ENCODE data around the gene AFF4.

DNA sequence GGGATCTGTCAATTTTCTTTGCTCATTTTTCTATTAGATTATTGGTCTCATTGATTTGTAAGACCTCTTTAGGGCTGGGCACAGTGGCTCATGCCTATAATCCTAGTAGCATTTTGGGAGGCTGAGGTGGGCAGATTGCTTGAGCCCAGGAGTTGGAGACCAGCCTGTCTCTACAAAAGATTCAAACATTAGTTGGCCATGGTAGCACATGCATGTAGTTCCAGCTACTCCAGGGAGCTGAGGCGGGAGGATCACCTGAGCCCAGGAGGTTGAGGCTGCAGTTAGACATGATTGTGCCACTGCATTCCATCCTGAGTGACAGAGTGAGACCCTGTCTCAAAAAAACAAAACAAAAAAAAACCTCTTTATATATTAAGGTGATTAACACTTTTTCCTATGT, 126.6 kb downstream of the AFF4 start:
- TF ChIP-seq CTCF (IDR thresholded peaks at IDR 0.05) (no peak), POLR2AphosphoS5 (IDR thresholded peaks at IDR 0.05) (no peak), POLR2A (IDR thresholded peaks at IDR 0.05) (no peak), EP300 (IDR thresholded peaks at IDR 0.05; ENCODE audit: low read depth) (no peak)

Data from transverse colon (tissue), 4 donors.